Activated naive CD4-positive, alpha-beta T cell treated with anti-CD3 and anti-CD28 coated beads, Interleukin-2, amount 10 ng/mL, durations not matched to agents 7 days and 5 days (primary cell): ENCODE results near the gene CEP164.

Experiments used
- CTCF ChIA-PET: fragments of 350-600 bp; sonication (Branson Sonifier 250); formaldehyde crosslinking; loops from one replicate; lab custom pipeline; 2021; ENCODE audit warnings: antibody characterized with exemption; lab: Charles Lee
- DNase-seq: peaks from one replicate; pipeline ENCODE4 v3.0.0-alpha.2; 2020
- H3K27ac Mint-ChIP-seq: one replicate; pipeline ENCODE4 v1.8.0; 2021; ENCODE audit warnings: mild to moderate bottlenecking, moderate library complexity, mixed read lengths
- H3K27me3 Mint-ChIP-seq: one replicate; pipeline ENCODE4 v1.8.0; 2021; ENCODE audit warnings: mild to moderate bottlenecking, mixed read lengths
- H3K36me3 Mint-ChIP-seq: one replicate; pipeline ENCODE4 v1.8.0; 2021; ENCODE audit warnings: mixed read lengths
- H3K4me1 Mint-ChIP-seq: one replicate; pipeline ENCODE4 v1.8.0; 2021; ENCODE audit warnings: mixed read lengths
- H3K4me3 Mint-ChIP-seq: one replicate; pipeline ENCODE4 v1.8.0; 2021; ENCODE audit warnings: mild to moderate bottlenecking, moderate library complexity, mixed read lengths
- H3K9me3 Mint-ChIP-seq: one replicate; pipeline ENCODE4 v1.8.0; 2021; ENCODE audit warnings: mixed read lengths

The CEP164 gene

DNA sequence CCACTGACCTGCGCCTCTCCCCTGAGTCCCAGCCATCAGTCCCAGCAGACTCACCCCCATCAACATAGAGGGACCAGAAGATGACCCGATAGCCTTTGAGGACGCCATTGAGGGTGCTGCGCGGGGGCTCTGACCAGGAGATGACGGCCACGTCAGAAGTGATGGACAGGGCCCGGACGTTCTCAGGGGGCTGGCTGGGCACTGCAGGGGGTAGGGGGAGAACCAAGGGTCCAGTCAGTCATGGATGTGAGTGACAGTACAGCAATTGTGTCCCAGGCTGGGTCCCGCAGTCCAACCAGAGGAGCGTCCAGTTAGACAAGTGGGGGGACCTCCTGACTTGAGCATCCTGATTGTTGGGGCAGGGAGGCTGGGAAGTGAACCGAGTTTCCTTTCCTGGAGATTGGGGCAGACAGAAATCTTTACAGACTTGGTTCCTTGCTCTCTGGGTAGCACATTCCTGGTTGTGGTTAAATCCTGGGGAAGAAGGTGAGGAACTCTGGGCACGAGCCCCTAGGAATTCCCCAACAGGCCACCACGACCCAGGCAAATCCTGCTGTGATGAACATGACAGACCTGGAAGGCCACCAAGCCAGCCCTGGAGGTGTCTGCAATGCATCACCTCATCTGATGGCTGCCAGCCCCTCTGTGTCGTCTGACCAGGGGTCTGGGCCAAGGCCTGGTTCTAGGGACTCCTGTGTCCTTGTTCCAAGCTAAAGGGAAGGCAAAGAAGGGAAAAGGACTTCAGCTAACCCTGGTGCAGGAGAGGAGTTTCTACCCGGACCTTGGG is 133.9 kb downstream of the CEP164 start:
- no peak for DNase-seq
- Mint-ChIP-seq H3K9me3 (no peaks in the 10 kb centered on the region), H3K4me1 (no peaks in the 10 kb centered on the region), H3K4me3 (no peak overlapping the region), H3K36me3 (no peaks in the 10 kb centered on the region), H3K27me3 (peaks cover 7% of the 10 kb centered on the region), H3K27ac (no peak overlapping the region)
- CTCF ChIA-PET = no interaction called here

DNA sequence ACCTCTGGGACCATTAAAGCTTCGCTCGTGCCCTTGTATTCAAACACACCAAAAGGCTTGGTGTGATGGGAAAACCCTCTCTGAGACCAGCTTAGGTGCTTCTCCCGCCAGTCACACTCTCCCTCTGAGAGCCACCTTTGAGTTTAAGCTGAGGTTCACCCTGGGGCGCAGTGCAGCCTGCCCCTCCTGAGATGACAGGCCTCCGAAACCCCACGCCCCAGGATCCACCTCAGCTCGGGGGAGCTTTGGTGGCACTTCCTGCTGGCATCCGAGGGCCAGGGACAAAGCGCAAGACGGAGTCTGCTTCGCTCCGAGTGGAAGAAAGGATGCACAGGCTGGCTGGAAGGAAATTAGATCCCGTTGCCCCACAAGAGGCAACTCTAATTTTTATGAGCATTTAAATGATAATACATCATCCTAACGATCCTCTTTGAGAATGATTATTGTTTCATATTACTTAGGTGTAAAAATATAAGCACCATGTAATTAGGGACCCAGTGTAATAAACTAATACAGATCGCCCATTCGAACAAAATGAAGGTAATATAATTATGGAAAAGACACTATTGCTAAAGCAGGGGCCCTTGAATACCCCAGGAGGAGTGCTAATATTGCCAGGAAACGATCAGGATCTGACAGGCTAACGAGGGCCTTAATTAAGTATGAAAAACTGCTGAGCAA is 134.7 kb downstream of the CEP164 start:
- H3K36me3 Mint-ChIP-seq = no peaks in the 10 kb centered on the region
- H3K27me3 Mint-ChIP-seq = peaks cover 7% of the 10 kb centered on the region
- H3K4me3 Mint-ChIP-seq = no peak overlapping the region
- CTCF ChIA-PET = no interaction called here
- no peak for DNase-seq
- no peak overlapping the region for H3K27ac Mint-ChIP-seq
- H3K9me3 Mint-ChIP-seq = no peaks in the 10 kb centered on the region
- H3K4me1 Mint-ChIP-seq = no peaks in the 10 kb centered on the region

DNA sequence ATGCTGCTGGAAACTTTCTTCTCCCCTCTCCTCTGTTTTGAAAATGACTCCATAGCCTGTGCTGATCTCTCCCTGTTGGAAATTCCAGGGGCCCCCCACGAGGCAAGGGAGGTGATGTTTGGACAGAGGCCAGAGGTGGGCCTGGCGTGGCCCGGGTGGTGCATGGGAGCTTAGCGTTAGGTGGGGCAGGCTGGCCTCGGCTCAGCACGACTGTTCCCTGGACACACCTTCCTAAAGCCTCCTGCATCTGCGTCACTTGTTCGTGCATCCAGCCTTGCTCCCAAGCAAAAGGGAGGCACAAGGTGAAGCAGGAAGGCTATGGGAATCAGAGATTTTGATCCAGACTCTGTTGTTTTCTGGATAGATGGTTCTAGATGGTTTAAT is 135.2 kb downstream of the CEP164 start:
- Mint-ChIP-seq H3K4me3 (no peak overlapping the region), H3K9me3 (no peaks in the 10 kb centered on the region), H3K4me1 (no peaks in the 10 kb centered on the region), H3K27me3 (peaks cover 7% of the 10 kb centered on the region), H3K36me3 (no peaks in the 10 kb centered on the region), H3K27ac (no peak overlapping the region)
- no peak for DNase-seq
- CTCF ChIA-PET = no interaction called here
